Left kidney (tissue), 2 donors: ENCODE data around the gene RRAD. TPM values are rescaled to one million over a fixed set of nuclear protein-coding genes. Genes with fewer than 3 reads are reported as not detected.
A peak's percentile ranks its signal among the peaks of the same experiment; 100 is the strongest.
"Not testable (repeated sequence)": the region's sequence is repeated elsewhere in the genome, so short reads cannot be mapped to it uniquely, and the experiment has no call there.

Experiments
- DNase-seq: peaks from one replicate; pipeline ENCODE4 v3.0.0-alpha.2; 2013
- polyA plus RNA-seq: library from polyadenylated mRNA; unstranded; fragments of 120-200 nt; gene quantifications from one replicate; pipeline ENCODE4 v1.2.1, GENCODE V29; 2013; ENCODE audit not compliant: insufficient read length

Gene RRAD
- polyA plus RNA-seq, 1 donor: 3.7 TPM

DNA sequence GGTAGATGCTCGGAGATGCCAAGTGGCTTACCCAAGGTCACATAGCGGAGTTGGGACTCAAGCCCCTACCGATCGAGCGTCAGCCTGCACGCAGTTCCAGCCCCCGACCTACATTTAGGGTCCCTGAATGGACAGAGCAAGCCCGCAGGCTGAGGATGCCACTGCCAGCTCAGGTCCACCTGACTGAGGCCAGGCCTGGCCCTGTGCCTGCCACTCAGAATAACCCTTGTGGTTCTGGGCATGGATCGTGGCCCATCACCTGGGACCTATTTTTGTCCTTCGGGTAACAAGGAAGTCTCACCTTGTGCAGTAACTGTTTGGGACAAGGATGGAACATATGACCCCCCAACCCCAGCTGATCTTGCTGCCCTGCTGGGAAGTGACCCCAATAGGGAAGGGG lies 23.7 kb downstream of the RRAD start:
- DNase-seq: no peak

DNA sequence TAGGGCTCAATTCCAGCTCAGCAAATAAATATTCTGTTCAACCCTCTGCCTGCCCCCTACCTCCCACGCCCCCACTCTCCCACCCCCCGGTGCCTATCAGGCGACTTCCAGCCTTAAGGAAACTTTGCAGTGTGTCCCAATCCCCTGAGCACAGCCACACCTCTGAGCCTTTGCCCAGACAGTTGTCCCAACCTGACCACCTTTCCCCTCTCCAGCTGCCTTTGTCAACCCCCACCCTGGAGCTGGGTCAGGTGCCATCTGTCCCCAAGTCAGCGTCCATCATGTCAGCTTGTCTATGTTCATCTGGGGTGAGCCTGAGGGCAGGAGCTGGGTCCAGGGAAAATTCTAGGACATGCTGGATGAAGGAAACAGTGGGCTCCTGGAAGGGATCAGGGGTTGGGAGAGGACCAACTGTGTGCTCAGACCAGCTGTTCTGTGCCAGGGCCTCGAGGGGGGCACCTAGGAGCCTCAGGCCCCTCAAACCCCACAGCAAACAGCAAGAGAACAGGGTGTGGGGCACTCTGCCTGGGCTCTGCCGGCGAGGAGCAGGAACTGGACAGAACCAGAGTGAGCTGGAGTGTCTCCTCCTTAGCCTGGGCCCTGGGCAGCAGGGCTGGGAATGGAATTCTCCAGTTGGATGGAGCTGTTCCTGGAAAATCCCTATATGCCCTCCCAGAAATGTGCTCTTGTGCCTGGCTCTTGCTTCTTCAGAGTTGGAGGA lies 24.5 kb downstream of the RRAD start:
- DNase-seq: no peak

DNA sequence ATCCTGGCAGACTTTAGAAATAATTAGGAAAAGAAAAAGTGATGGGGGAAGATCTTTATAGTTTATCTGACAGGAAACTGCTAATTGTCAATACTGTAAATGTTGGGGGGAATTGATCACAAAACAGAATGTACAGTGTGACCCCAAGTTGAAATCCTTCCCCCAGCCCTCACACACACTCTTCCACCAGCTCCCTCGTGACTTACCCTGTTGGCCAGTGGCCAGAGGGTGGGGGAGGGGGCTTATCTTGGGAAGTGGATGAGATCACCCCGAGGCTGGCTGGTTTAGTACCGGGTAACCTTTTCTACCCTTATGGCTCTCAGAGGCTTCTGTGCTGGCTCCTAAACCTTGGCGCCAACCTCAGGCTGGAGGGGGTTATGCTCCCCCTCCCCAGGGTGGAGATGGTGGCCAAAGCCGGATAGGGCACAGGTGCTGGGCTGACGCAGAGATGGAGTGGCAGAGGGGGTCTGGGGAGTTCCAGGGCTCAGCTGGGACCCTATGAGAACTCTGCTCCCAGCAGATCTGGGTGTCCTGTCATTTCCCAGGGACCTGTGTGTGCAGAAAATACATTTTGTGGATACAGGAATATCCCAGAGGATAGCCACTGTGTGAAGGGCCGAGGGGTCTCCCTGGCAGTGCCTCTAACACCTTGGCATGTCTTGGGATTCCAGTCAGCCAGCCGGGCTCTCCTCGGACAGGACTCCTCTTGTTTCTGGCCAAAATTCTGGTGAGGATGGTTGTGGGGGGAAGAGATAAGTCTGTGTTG lies 25.2 kb downstream of the RRAD start:
- peak; percentile 88 for DNase-seq

DNA sequence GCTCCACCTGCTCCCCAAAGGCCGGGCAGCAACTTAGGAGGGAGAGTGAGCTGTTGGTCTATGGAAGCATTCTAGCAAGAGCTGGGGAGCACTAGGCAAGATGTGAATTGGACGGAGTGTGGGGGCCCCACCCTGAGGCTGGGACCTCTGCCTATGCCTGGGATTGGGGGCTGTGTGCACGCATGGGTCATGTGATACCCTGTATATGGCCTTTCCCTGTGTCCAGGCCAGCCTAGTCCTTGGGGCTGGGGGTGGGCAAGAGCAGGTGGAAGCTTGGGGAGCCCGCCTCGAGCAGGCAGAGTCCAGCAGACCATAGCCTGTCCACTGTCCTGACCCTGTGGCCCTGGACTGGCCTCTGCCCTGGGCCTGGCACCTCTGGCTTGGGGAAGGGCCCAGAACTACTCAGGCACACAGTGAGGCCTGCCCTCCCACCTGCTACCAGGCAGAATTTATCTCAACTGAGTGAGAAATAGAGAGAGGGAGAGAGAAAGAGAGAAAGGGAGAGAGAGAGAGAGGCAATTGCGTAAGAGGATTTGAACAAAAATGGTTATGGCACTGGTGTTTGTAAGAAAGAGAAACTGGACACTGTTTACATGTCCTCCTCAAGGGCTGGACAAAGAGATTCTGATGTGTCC lies 25.9 kb downstream of the RRAD start:
- no peak for DNase-seq

DNA sequence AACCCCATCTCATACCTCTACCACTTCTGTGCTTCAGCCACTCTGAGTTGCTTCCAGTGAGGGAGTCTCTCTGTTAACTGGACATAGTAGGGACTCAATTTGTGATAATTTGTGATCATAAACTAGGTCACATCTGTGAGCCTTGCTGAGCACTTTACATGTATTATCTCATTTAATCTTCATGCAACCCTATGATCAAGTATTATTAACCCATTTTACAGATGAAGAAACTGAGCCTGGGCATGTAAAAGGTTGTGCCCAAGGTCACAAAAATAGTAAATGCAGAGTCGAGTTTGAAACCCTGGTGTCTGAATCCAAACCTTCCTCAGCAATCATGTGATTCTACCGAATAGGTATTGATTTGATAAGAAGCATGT lies 26.4 kb downstream of the RRAD start:
- DNase-seq: no peak

DNA sequence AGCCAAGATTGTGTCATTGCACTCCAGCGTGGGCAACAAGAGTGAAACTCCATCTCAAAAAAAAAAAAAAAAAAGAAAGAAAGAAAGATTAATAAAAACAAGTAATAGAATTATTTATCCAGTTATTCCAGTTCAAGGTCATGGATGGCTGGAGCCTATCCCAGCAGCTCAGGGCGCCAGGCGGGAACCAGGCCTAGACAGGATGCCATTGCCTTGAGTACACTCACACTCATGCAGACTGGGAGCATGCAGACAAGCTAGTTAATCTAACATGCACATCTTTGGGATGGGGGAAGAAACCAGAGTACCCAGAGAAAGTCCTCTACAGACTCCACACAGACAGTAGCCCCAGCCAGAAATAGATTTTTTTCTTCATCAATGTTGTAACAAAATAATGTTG lies 27.1 kb downstream of the RRAD start:
- no peak for DNase-seq

DNA sequence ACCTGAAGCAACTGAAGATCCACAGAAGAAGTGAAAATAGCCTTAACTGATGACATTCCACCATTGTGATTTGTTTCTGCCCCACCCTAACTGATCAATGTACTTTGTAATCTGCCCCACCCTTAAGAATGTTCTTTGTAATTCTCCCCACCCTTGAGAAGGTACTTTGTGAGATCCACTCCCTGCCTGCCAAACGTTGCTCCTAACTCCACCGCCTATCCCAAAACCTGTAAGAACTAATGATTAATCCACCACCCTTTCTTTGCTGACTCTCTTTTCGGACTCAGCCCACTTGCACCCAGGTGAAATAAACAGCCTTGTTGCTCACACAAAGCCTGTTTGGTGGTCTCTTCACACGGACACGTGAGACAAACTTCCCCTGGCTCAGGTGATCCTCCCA lies 28.7 kb downstream of the RRAD start:
- not testable (repeated sequence) for DNase-seq

DNA sequence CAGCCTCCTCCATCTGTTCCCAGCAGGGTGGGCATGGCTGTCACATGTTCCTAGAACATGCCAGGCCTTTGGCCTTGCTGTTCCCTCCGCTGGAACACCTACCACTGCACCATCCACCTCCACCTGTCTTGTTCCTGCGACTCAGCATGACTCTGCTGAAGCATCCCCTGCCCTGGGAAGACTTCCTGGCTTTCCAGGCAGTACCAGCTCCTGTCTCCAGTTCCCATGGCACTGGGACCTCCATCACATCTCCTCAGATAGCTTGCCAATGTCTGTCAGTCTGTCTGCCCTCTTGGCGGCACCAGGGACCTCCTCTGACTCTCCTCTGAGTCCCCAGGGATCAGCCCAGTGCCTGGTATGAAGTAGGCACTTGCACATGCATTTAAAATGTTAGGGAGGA lies 29.3 kb downstream of the RRAD start:
- DNase-seq: no peak

DNA sequence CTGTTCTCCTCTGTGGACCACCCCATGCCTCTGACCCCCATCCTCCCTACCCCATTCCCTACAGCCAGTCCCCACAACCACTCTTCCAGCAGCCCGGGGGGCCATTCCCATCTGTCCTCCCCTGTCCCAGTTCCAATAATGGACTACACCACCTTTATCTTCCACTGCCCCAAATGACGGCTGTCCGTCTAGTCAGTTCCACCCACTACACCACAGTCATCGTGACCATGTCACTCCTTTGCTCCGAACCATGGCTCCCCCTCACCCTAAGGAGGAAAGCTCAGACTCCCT lies 29.7 kb downstream of the RRAD start:
- DNase-seq: no peak

DNA sequence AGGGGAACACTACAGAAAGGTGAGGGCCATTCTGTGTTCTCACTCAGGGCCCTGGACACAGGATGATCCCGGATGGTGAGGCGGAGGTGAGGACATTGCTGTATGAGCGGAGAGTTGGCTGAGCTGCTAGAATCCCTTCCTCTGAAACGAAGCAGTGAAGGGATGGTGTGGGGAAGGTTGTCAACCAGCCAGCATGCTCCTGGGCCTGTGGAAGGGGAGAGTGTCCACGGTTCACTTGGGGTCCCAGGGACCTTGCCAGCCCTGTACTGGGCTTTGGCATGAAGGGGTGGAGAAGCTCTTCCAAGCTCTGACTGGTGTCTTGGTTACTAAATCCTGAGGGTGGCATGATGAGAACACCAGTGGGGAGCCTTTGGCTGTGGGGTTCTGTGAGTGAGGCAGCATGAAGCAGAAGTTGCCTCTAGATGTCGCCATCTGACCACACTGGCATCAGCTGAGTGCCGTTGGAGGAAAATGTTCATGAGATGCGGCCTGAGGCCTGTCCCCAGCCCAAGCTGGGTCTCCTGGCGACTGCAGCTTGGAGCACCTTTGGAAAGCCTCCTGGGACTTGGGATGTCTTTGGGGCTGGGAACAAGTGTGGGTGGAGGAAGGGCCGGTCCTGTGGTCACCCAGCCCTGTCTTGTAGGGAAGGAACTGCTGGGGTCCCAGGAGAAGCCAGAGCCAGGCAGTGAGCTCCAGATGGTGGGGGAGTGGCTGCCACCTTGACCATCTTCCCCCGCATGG lies 30.2 kb downstream of the RRAD start:
- DNase-seq: peak; percentile 75

DNA sequence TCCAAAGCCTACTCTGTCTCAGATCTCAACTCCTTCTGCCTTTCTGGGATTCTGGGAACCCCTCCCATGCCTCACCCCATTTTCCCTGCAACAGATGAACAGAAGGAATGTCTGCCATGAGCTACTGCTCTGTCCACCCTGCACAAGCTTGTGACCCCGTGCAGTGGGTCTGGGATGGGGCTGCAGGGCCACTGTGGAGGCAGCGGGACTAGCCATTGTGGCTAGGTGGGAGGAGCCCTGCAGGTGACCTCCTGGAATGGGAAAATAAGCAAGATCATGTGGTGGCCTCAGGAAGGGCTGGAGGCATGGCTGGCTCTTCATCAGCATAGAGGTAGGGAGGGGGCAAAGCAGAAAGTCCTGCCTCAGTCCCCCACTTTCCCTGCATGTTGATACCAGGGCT lies 31.3 kb downstream of the RRAD start:
- DNase-seq: no peak

DNA sequence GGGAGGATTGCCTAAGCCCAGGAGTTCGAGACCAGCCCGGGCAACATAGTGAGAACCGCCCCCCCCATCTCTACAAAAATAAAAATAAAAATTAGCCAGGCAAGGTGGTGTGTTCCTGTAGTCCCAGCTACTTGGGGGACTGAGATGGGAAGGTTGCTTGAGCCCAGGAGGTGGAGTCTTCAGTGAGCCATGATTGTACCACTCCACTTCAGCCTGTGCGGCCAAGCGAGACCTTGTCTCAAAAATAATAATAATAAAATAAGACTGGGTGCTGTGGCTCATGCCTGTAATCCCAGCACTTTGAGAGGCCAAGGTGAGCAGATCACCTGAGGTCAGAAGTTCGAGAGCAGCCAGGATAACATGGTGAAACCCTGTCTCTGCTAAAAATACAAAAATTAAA lies 33.5 kb downstream of the RRAD start:
- no peak for DNase-seq

DNA sequence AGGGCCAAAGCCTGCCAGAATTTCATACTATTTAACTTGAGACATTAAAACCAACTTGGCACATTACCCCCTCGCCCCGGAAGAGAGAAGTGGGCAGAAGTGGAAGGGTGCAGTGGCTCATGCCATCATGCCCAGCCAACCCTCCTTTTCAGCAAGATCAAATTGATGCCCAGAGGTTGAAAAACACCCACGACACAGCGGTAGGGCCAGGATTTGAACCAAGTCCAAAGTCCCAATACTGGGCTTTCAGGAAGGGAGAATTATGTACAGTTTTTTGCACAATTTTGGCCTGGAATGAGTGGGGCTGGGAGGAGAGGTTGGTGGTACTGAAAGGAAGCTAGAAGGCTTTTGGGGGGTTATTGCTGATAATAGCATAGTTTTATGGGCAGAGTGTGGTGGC lies 34.0 kb downstream of the RRAD start:
- no peak for DNase-seq

DNA sequence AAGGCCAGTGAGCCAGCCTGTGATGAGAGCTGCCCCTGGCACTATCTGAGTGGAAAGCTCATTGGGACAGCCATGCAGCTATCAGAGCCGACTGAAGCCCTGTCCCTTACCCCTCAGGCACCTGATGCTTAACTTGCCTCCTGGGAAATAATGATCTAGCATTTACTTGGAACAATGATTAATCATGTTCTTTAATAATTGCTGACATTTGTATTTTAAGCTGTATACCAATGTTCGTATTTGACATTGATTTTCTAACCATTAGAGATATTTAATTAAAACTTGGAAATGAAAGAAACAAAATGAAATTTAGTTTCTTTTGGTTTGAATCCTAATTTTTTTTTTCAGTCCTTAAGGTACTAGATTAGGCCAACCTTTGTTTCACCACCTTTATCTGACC lies 34.5 kb downstream of the RRAD start:
- DNase-seq: no peak

DNA sequence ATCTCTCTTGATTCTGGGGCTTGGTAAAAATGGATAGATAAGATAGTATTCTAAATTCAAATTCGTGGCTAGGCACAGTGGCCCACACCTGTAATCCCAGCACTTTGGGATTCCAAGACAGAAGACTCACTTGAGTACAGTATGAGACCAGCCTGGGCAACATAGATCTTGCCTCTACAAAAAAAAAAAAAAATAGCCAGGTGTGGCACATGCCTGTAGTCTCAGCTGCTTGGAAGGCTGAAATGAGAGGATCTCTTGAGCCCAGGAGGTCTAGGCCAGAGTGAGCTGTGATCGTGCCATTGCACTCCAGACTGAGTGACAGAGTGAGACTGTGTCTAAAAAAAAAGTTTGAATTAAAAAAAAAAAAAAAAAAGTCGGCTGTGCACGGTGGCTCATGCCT lies 35.7 kb downstream of the RRAD start:
- DNase-seq: no peak

DNA sequence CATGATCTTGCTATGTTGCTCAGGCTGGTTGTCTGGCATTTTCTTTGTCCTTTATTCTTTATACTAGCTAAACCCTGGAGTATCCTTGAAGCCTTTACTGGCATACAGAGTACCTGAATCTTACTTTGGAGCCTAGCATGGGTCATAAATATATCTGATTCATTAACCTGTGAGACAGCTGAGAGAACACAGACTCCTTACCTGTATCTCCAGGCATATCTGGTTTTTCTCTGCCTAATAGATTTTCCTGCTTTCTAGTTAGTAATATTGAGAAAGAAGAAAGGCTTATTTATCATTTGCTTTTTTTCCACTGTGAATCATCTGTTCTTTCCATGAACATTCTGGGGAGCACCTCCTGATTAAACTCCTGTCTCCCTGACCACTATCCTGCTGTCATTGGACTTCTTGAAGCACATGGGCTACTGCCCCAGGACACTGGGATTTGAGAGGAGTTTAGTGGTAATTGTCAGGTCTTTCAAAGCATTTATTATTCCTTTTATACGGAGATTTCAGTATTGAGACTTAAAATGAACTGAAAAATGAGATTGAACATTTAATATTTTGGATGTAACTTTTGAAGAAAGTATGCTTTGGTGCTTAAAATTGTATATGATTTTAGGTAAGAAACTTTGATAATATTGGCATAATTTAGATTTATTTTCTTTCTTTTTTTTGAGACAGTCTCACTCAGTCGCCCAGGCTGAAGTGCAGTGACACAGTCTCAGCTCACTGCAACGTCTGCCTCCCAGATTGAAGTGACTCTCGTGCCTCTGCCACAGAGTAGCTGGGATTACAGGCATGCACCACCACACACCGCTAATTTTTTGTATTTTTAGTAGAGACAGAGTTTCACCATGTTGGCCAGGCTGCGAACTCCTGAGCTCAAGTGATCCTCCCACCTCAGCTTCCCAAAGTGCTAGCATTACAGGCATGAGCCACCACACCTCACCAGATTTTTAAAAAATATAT lies 36.4 kb downstream of the RRAD start:
- DNase-seq: no peak

DNA sequence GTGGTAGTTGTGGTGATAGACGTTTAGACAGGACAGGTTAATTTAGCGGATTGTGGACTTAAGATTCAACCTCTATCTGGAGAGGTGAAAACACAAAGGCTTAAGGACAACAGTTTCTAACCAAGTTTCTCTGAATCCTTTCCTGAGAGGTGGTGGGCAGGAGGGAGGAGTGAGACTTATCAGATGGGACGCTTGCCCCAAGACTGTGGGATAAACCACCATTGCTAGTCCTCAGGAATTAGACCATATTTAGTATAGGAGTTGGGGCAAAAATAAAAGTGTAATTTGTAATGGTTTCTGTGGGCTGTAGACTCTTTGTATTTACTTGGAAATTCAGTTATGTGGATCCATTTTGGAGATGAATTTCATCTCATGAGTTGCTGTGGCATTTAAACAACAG lies 38.4 kb downstream of the RRAD start:
- no peak for DNase-seq

DNA sequence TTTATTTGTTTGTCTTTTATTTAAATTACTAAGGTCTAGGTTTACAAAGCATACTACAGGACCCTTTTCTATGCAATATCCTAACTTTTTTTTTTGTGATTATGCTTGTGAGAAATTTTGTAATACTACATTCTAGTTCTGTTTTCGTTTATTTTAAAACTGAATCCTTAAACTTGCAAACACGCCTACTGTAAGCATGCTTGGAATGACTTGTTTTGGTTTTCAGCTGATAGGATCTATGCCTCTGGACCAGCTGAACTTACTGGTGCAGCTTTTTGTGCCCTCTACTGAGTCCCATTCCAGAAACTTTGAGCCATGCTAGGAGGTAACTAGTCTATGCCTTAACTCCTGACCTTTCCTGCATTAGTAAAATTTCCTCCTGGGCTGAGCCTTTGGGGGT lies 39.0 kb downstream of the RRAD start:
- no peak for DNase-seq

DNA sequence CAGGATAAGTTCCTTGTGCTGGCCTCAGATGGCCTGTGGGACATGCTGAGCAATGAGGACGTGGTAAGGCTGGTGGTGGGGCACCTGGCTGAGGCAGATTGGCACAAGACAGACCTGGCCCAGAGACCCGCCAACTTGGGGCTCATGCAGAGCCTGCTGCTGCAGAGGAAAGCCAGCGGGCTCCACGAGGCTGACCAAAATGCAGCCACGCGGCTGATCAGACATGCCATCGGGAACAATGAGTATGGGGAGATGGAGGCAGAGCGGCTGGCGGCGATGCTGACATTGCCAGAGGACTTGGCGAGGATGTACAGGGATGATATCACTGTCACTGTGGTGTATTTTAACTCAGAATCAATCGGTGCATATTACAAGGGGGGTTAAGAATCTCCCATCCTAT lies 39.8 kb downstream of the RRAD start:
- DNase-seq: no peak

DNA sequence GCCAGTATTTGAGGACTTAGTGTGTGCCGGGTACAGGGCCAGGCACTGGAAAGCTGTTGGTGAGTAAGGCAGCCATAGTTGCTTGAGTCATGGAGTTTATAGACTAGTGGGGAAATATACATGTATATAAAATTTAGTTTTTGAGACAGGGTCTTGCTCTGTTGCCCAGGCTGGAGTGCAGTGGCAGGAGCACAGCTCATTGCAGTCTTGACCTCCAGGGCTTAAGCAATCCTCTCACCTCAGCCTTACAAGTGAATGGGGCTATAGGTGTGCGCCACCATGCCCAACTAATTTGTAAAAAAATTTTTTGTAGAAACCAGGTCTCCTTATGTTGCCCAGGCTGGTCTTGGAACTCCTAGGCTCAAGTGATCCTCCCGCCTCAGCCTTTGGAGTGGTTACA lies 42.6 kb downstream of the RRAD start:
- no peak for DNase-seq

DNA sequence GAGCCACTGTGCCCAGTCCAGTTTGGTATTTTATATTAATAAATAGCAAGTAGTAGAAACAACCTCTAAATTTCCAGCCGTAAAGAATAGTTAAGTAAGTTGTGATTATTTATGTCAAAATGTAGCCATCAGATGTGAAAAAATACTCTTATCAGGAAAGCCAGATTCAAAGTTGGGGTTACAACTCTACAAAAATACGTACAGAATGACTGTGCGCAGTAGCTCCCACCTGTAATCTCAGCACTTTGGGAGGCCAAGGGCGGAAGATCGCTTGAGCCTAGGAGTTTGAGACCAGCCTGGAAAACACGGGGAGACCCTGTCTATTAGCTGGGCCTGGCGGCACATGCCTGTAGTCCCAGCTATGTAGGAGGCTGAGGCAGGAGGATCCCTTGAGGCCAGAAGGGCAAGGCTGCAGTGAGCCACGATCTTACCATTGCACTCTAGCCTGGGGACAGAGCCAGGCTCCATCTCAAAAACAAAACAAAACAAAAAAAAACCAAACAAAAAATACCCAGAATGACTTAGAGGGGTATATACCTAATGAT lies 43.3 kb downstream of the RRAD start:
- no peak for DNase-seq

DNA sequence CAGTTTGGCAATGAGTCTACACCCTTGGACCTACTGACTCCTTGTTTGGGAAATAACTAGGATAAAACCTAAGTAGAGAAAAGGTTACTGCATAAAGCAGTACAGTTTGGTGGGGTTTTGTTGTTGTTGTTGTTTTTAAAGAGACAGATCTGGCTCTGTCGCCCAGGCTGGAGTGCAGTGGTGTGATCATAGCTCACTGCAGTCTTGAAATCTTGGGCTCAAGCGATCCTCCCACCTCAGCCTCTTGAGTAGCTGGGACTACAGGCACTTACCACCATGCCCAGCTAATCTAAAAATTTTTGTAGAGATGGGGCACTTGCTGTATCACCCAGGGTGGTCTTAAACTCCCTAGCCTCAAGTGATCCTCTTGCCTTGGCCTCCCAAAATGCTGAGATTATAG lies 43.8 kb downstream of the RRAD start:
- DNase-seq: no peak
